Cardiac muscle cell (in vitro differentiated cells and primary cell): Measurements from ENCODE around the gene BCCIP. TPM values are rescaled to one million over a fixed set of nuclear protein-coding genes. Genes with fewer than 3 reads are reported as not detected.

Experiments used
- DNase-seq, 2 donors: peaks; one replicate each; pipeline versions ENCODE4 v3.0.0 to v3.0.0-alpha.2; 2010 to 2017; ENCODE audit warnings: low read depth in 1 of 2, low spot score in 1 of 2
- H3K27ac ChIP-seq: fragments of 200-600 bp; sonication (generic); 2 replicates; pipeline ENCODE4 v1.5.1; 2016
- H3K27me3 ChIP-seq: fragments of 200-600 bp; sonication (generic); 2 replicates; pipeline ENCODE4 v1.6.0; 2016; ENCODE audit warnings: control low read depth
- H3K36me3 ChIP-seq: fragments of 200-600 bp; sonication (generic); 2 replicates; pipeline ENCODE4 v1.5.1; 2016; ENCODE audit warnings: control low read depth
- H3K4me1 ChIP-seq: fragments of 200-600 bp; sonication (generic); 2 replicates; pipeline ENCODE4 v1.8.1; 2017; ENCODE audit warnings: low read depth, mild to moderate bottlenecking, mixed run types
- H3K4me3 ChIP-seq: fragments of 200-600 bp; sonication (generic); 2 replicates; pipeline ENCODE4 v1.5.1; 2016; ENCODE audit warnings: mild to moderate bottlenecking
- H3K9me3 ChIP-seq: fragments of 200-600 bp; sonication (generic); 2 replicates; pipeline ENCODE4 v1.5.1; 2017; ENCODE audit warnings: low read depth, mild to moderate bottlenecking, control low read depth
- CTCF ChIP-seq: IDR thresholded peaks from 2 replicates; pipeline ENCODE4 v1.5.1; 2012; ENCODE audit warnings: low read depth, mild to moderate bottlenecking, low read length
- polyA plus RNA-seq: library from polyadenylated mRNA; unstranded; fragments of >200 nt; fragmentation: Nextera tagmentation; extraction: Ambion mirVana; gene quantifications from 2 replicates; pipeline ENCODE4 v1.2.1, GENCODE V29; 2016
- total RNA-seq: library from RNA; depleted of rRNA; stranded (reverse); fragments of >200 nt; gene quantifications from 2 replicates; pipeline ENCODE4 v1.2.3, GENCODE V29; 2016

BCCIP gene
- total and polyA plus RNA-seq, 2 experiments from 2014 or later, result 34.2 to 93.9 TPM

- H3K27me3 ChIP-seq, result no peaks in the 10 kb centered on the region
- no peak overlapping the region for H3K4me3 ChIP-seq
- H3K27ac ChIP-seq, result no peak overlapping the region
- no peak for TF ChIP-seq CTCF
- DNase-seq, result no peak
- H3K36me3 ChIP-seq, result no peaks in the 10 kb centered on the region
- no peaks in the 10 kb centered on the region for H3K9me3 ChIP-seq
- no peaks in the 10 kb centered on the region for H3K4me1 ChIP-seq
Measured at GRCh38 chr10:125783408-125783807, 39.9 kb upstream of the BCCIP start.

GRCh38 chr10:125783957-125784356 is 39.4 kb upstream of the BCCIP start:
- H3K36me3 ChIP-seq, result no peaks in the 10 kb centered on the region
- H3K4me3 ChIP-seq, result no peak overlapping the region
- no peaks in the 10 kb centered on the region for H3K9me3 ChIP-seq
- H3K27me3 ChIP-seq, result no peaks in the 10 kb centered on the region
- H3K27ac ChIP-seq, result no peak overlapping the region
- TF ChIP-seq CTCF, result no peak
- no peak for DNase-seq
- H3K4me1 ChIP-seq, result no peaks in the 10 kb centered on the region

- Histone ChIP-seq H3K27me3 (no peaks in the 10 kb centered on the region), H3K9me3 (no peaks in the 10 kb centered on the region), H3K4me1 (no peaks in the 10 kb centered on the region), H3K4me3 (no peak overlapping the region), H3K27ac (no peak overlapping the region), H3K36me3 (no peaks in the 10 kb centered on the region)
- TF ChIP-seq CTCF, result no peak
- DNase-seq, result no peak
Measured at GRCh38 chr10:125785791-125786190, 37.6 kb upstream of the BCCIP start.

GRCh38 chr10:125788156-125789034 is 35.0 kb upstream of the BCCIP start:
- no peak overlapping the region for H3K4me3 ChIP-seq
- H3K4me1 ChIP-seq, result no peaks in the 10 kb centered on the region
- no peak for DNase-seq
- H3K27me3 ChIP-seq, result no peaks in the 10 kb centered on the region
- TF ChIP-seq CTCF, result no peak
- peaks cover 7% of the 10 kb centered on the region for H3K36me3 ChIP-seq
- H3K27ac ChIP-seq, result no peak overlapping the region
- H3K9me3 ChIP-seq, result no peaks in the 10 kb centered on the region

- Histone ChIP-seq H3K27ac (no peak overlapping the region), H3K4me1 (no peaks in the 10 kb centered on the region), H3K4me3 (no peak overlapping the region), H3K27me3 (no peaks in the 10 kb centered on the region), H3K9me3 (no peaks in the 10 kb centered on the region), H3K36me3 (peaks cover 19% of the 10 kb centered on the region)
- no peak for TF ChIP-seq CTCF
- DNase-seq, result no peak
Measured at GRCh38 chr10:125792342-125793300, 30.7 kb upstream of the BCCIP start.
